SKM-1 (cell line): Measurements from ENCODE around the gene DYSF.
"Not testable (repeated sequence)": the region's sequence is repeated elsewhere in the genome, so short reads cannot be mapped to it uniquely, and the experiment has no call there.

Experiments used
- DNase-seq: peaks from one replicate; lab custom pipeline; 2025; ENCODE audit not compliant: unreplicated experiment; lab: John Stamatoyannopoulos, UW

Gene DYSF

DNA sequence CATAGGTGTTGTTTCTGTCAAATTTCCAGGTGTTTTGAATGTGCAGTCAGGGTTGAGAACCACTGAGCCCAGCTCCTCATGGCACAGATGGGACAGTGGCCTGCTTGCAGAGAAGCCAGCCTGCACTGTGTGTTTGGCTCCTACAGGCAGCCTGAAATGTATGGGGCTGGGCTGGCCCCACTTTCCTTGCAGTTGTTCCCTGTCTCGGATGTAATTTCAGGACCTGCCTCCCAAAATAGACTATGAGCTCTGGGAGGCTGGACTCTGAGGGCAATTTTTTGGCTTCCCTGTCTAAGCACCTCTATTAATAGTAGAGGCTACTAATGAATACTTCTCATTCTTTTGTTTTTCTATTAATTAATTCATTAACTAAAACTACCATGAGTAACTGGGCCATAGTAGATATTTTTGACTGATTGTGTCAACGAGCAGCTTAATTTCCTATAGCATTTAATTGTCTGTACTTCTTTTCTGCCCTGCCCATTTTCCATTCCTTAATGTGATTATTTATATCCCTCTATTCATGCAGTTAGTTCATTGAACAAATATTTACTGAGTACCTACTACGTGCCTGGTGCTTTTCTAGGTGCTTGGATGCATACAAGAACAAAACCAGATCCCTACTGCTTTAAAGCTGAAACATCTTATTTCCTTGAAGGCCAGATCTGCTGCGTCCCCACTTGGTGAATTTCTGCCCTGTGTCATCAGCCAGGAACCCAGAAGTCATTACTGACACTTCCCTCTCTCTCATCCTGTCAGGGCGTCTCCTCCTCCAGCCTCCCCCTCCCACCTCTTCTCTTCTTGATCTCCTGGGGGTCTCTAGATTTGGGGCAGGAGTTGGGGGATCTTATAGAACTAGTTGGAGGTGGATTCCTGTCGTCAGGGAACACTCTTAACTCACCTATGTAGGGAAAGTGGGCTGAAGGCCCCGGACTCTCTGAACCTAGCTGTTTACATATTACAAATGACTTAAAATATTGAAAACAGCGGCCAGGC is 16.3 kb downstream of the DYSF start:
- DNase-seq, result no peak

DNA sequence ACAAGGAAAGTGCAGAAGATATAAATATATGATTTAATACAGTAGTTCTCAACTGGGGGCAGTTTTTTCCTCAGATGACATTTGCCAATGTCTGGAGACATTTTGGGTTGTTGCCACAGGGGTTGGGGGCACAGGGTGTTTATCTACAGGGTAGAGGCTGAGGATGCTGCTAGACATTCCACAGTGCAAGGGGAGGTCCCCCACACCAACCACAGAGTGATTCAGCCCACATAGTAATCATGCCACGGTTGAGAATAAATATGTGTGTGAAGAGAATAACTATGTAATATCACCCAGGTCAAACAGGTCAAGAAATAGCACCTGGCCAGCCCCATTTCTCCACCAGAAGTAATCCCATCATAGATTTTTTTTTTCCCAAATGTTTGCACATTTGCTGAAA is 17.9 kb downstream of the DYSF start:
- DNase-seq, result no peak

DNA sequence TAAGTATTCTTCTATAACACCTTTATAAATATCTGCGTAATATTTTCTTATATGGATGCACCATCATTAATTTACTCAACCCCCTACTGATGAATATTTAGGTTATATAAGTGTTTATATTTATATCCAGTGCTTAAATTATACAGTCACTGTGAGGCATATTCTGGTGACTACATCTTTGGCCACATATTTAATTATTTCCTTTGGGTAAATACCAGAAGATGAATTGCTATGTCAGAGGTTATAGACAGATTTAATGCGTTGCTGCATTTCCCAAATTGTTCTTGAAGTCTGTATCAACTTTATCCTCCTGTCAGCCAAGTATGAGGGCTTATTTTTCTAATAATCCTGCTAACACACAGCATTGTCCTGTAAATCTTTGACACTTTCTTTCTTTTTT is 18.7 kb downstream of the DYSF start:
- no peak for DNase-seq

DNA sequence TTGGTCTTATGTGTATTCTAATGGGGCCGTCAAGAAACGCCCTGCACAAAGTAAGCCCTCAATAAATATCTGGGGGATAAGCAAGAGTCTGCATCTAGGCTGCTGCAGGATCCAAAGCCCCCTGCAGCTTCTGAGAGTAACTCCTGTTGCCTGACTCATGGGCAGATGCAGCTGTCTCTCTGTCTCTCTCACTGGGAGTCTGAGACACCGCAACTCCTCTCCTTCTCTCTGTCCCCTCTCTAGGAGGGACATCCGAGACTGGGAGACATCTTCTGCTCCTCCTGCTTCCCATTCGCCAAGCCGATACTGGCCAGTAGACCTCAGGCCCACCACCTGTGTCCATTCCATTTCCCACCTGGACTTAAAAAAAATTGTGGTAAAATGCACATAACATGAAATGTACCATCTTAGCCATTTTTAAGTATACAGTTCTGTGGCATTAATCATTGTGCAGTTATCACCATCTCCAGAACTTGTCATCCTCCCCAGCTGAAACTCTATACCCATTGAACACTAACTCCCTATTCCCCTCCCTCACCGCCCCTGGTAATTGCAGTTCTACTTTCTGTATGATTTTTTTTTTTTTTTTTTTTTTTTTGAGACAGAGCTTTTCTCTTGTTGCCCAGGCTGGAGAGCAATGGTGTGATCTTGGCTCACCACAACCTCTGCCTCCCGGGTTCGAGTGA is 20.1 kb downstream of the DYSF start:
- no peak for DNase-seq

DNA sequence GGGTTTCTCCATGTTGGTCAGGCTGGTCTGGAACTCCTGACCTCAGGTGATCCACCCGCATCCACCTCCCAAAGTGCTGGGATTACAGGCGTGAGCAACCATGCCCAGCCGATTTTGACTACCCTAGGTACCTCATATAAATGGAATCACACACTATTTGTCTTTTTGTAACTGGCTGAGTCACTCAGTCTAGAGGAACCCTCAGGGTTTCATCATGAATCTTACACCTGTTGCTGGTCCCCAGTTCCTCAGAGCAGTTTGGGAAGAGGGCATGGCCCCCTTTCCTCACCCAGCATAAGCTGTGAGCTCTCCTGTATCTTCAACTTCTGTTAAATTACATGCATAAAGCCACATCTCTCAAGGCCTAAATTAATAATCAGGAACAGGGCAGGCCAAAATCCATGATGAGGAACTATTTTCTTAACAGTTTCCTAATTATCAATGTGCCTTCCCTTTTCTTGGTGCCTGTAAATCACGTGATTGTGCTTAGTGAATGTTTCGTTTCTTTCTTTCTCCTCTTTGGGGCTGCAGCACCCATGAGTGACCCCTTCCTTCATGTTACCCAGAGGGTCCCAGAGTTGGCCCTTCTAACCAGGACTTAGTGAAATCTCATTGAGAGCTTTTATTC is 20.9 kb downstream of the DYSF start:
- peak; percentile 39 for DNase-seq

DNA sequence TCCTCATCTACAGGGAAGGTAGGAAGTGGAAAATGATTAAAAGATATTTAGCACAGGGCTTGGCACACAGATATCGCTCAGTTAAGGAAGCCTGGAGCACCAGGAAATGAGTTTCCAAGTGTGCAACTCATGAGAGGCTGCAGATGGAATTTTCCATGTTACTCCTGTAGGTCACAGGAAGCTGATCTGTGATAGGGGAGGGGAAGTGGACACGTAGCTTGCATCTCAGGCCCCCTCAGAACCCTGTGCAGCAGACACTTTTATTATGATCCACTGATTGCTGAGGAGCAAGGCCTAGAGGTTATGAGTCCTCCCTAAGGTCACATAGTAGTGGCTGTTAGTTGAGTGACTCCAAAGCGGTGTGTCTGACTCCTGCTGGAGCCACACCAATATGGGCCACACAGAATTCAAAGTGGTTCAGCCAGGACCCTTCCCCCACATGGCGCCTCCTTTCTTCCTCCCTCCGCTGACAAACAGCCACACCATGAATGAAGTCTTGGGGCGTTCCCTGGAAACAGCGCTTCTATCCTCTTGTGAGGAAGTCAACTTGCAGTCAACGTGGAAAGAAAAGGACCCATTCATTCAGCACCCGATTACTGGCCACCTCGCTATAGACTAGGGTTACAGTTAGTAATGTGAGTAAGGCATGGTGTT is 21.5 kb downstream of the DYSF start:
- DNase-seq, result no peak

DNA sequence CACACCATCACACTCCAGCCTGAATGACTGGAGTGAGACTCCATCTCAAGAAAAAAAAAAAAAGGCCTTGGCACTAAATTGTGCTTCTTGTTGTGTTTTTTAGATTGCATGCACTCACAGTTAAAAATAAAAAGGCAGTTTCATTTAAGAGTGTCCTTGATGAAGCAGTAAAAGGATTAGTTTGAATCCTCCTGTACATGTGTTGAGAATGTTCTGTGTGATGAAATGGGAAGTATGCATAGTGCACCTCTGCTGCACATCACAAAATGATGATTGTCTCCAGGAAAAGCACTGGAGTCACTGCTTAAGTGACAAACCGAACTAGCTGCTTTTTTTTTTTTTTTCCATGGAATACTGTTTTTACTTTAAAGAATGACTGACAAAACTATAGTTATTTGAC is 23.1 kb downstream of the DYSF start:
- DNase-seq, result no peak

DNA sequence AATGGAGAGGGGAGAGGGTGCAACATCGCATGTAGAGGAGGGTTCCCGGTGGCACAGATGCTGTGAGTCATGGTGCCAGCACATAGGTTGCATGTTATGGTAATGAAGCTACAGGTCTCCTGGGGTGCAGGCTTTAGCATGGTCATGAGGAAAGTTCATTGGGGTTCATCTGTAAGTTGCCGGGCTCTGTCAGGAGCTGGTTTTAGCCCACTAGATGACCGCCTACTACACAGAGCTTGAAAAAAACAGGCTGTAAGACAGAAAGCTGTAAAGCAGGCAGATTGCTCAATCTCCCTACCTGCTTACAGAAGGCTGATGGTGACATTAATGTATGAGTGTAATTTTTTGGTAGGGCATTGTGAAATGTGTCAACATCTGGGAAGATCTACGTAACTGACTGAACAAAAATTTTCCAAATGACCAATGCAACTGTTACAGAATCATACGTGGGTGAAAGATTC is 23.9 kb downstream of the DYSF start:
- no peak for DNase-seq

DNA sequence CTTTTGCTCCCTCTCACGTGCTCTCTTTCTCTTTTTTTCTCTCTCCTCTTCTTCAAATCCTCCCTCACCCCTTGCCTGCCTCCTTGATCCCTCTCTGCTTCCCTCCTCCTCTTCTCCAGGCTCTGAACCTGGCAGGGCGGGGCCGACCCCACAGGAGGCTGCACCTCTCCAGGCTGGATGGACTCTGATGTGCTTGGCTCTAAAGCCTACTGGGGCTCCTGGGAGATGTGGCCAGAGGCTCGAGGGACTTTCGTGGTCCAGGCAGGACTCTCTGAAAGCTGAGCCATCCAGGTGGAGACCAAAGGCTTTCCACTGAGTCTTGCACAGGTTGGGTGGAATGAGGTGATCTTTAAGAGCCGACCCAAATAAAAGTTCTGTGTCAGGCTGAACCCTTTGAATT is 25.4 kb downstream of the DYSF start:
- no peak for DNase-seq

DNA sequence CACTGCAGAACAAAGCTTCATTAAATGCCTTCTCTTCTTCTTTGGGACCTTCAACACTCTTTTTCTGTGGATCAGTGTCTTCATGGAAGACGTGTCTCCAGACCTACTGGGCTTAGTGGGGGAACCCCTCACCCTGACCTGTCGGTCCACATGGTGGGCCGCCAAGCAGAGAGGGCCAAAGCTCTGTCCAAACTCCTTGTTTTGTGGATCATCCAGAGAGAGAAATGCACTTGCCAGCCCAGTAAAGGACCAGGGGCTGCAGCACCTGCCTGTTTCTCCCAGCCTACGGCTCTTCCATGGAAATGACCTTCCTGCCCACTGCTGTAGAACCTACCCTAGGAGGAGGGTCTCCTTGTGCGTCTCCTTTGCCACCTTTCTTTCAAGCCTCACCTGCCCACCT is 25.9 kb downstream of the DYSF start:
- DNase-seq, result no peak

DNA sequence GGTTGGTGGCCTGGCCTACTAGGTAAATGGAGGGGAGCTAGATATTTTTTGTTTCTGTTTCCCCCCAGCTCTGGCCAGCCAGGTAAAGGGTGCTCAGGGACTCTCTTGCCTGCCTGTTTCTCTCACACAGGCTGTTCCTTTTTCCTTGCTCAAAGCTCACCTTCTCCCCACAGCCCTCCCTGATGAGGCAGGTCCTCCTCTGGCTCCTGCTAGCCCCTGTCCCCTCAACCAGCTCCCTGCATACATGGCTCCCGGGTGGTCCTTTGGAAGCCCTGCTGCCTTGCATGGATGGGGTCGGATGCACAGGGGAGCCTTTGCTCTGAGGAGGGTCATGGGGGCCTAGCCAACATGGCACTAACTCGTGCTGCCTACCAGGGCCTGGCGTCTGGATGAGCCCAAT is 27.8 kb downstream of the DYSF start:
- DNase-seq, result no peak

DNA sequence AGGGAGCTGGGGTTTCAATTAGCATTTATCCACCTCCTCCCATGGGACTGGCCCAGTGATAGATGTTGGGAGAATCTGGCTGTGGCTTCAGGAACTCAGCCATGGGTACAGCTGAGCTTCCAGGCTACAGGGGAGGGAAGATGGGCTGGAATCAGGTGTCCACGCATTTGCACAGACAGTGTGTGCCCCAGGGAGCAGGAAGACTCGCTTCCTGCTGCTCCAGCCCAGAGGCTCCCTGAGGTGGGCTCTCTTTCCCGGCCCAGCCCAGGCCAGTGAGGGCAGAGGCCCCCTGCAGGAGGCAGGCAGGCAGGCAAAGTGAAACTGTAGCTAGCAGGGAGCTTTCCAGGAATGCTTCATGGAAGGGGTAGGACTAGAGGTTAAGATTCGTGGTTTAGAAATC is 28.7 kb downstream of the DYSF start:
- DNase-seq, result no peak

DNA sequence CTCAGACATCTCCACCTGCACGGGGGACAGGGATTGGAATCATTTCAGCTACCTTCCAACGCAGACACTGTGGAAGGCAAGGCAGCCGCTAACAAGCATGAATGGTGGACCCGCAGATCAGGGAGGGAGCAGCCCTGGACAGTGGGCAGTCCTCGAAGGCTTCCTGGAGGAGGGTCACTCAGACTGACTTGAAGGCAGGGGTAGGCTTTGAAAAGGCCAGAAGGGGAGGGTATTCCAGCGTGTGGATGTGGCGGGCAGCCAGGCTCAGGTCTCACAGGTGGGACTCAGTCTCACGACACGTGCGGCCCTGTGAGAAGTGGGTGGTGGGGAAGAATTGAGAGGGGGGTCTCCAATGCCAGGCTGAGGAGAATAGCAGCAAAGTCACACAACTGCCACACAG is 29.9 kb downstream of the DYSF start:
- no peak for DNase-seq

DNA sequence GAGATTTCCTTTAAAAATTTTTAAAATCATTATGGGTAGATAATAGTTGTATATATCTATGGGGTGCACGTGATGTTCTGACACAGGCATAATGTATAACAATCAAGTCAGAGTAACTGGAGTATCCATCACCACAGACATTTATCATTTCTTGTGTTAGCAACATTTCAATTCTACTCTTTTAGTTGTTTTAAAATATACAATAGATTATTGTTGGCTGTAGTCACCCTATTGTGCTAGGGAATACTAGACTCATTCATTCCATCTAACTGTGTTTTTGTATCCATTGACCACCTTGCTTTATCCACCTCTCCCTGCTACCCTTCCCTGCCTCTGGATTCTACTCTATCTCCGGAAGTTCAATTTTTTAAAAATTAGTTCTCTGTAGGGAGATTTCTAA is 31.0 kb downstream of the DYSF start:
- DNase-seq, result no peak

DNA sequence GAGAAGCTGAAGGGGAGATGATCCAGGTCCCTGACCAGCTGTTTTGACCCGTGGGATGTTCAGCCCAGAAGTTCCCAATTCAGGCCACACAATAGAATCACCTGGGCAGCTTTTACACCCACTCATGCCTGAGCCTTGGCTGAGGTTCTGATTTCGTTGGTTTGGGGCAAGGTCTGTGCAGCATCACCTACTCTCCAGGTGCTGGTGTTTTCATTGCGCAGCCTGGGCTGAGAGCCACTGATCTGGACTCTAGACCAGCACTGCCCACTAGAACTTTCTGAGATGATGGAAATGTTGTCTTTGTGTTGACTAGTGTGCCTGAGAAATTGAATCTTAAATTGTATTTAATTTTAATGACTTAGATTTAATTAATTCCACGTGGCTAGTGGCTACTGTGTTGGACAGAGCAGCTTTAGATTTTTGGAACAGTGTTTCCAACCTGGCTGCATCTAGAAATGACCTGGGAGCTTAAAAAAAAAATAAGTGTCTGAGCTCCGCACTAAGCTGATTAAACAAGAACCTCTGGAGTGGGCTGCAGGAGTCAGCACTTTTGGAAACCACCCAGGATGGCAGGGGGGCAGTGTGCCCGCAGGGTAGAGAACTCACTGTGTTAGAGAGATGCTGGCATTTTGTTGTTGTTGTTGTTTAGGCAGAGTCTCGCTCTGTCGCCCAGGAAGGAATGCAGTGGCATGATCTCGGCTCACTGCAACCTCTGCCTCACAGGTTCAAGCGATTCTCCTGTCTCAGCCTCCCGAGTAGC is 33.7 kb downstream of the DYSF start:
- DNase-seq, result no peak

DNA sequence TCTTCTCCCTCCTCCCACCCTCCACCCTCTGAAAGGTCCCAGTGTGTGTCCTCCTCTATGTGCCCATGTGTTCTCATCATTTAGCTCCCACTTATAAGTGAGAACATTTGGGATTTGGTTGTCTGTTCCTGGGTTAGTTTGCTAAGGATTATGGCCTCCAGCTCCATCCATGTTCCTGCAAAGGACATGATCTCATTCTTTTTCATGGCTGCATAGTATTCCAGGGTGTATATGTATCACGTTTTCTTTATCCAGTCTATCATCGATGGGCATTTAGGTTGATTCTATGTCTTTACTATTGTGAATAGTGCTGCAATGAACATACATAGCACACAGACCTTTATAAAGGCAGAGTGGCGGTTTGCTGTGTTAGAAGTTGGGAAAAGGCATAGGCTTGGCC is 38.2 kb downstream of the DYSF start:
- not testable (repeated sequence) for DNase-seq

DNA sequence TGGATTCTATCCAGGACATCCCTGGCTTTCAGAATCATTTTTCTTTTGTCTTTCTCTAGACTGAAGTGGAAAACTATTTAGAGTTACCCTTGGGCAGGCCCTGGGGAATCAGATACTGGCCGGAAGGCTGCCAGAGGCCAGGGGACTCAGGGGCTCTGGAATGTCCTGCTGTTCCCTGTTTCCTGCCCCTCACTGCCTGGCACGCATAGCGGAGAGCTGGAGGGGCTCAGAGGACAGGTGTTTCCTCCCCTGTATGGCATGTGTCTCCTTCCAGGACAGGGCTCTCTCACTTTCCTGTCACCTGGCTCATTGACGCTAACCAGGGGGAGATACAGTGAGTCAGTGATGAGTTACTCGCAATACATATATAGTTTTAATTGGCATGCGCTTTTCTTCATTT is 38.8 kb downstream of the DYSF start:
- DNase-seq, result no peak

DNA sequence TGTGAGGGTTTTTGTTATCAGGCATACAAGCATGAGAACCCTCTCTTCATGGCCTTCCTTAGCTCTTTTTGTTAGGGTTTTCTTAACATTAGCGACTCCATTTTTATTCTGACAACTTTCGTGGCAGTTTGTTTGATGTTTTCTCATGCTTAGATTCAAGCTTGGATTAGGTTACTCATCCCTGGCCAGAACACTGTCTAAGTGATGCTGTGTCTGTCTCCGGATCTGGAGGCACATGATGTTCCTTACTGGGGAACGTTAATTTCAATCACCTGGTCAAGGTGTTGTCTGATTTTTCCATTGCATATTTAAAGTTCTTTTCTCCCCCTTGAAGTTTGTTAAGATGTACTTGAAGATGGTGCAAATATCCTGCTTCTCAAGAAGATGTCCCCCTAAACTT is 40.7 kb downstream of the DYSF start:
- no peak for DNase-seq

DNA sequence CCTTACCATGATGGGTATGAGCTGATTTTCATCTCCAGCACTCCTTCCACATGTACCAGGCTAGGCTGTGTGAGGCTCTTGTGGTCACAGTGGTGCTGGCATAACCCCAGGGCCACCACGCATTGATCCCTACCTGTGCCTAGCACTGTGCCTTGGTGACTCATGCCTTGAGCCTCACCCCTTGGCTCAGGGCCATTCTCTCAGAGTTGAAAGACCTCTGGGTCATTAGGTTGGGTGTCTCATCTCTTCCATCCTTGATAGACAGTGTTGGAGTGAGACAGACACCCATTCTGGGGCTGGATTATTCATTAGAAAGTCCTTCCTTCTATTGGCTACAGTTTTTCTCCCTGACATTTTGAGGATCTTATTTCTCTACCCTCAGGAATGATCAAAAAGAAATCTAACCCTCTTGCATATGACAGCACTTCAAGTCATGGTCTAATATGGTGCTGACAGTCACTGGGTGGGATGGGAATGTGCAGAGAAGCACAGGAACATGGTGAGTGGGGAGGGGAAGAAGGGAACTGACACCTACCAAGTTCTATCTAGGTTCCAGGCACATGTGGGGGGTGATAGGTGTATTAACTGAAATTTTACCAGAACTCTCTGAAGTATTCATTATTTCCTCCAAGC is 41.3 kb downstream of the DYSF start:
- no peak for DNase-seq

DNA sequence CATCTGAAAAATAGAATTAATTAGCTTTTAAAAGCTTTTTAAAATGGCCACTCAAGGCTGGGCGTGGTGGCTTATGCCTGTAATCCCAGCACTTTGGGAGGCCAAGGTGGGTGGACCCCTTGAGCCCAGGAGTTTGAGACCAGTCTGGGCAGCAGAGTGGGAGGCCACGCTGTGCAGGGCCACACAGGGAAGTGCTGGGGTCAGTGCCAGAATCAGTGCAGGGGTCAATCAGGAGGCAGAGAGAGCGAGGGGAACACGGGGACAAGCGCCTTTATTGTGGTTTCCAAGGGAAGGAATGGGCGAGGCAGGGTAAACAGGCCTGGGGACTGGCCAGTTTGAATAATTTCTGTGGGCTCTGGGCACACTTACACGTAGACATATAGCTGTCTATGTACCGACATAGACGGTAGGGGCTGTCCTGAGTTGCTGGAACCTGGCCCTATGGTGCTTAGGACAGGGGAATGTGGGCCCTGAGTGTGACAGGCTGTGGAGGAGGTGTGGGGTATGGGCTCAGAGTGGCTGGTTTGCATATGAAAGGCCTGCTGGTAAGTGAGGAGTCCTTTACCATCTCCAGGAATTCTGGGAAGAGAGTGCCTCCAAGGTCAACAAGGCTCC is 42.9 kb downstream of the DYSF start:
- DNase-seq, result no peak
